RWPE2 (cell line): Measurements from ENCODE around the gene PDE3B.
"Not testable (repeated sequence)": the region's sequence is repeated elsewhere in the genome, so short reads cannot be mapped to it uniquely, and the experiment has no call there.

Experiments used
- ATAC-seq: fragments of 200-7000 bp; cut with Tn5 transposase; 3 replicates; pipeline ENCODE4 v1.9.1; 2021; ENCODE audit warnings: low read depth
- DNase-seq: peaks from one replicate; pipeline ENCODE4 v3.0.0-alpha.2; 2020; ENCODE audit warnings: low spot score
- H3K27ac ChIP-seq: fragments of 450-650 bp; 2 replicates; pipeline ENCODE4 v1.5.1; 2017; ENCODE audit warnings: mild to moderate bottlenecking; ENCODE audit not compliant: poor library complexity, severe bottlenecking
- H3K27me3 ChIP-seq: fragments of 250-450 bp; sonication (Bioruptor Pico); 2 replicates; pipeline ENCODE4 v1.5.1; 2021; ENCODE audit warnings: mild to moderate bottlenecking, moderate library complexity; ENCODE audit not compliant: insufficient read depth, poor library complexity, severe bottlenecking
- H3K36me3 ChIP-seq: fragments of 250-450 bp; sonication (Bioruptor Pico); 2 replicates; pipeline ENCODE4 v1.5.1; 2020; ENCODE audit warnings: low read depth, mild to moderate bottlenecking, moderate library complexity
- H3K4me1 ChIP-seq: fragments of 250-450 bp; sonication (Bioruptor Pico); 2 replicates; pipeline ENCODE4 v1.5.1; 2021; ENCODE audit warnings: mild to moderate bottlenecking, moderate library complexity; ENCODE audit not compliant: insufficient read depth, poor library complexity, severe bottlenecking
- H3K4me3 ChIP-seq: fragments of 250-450 bp; sonication (Bioruptor Pico); 2 replicates; pipeline ENCODE4 v1.5.1; 2021; ENCODE audit warnings: mild to moderate bottlenecking, moderate library complexity; ENCODE audit not compliant: severe bottlenecking
- H3K9me3 ChIP-seq: fragments of 250-450 bp; sonication (Bioruptor Pico); 2 replicates; pipeline ENCODE4 v1.5.1; 2021; ENCODE audit warnings: mild to moderate bottlenecking, moderate library complexity; ENCODE audit not compliant: severe bottlenecking
- CTCF ChIP-seq: fragments of 450-650 bp; IDR thresholded peaks from one replicate; pipeline ENCODE4 v1.5.1; 2017; ENCODE audit warnings: mild to moderate bottlenecking, moderate library complexity; ENCODE audit not compliant: poor library complexity, severe bottlenecking

PDE3B gene

GRCh38 chr11:14742849-14743559, 99.4 kb downstream of the PDE3B start:
- TF ChIP-seq CTCF = no peak

GRCh38 chr11:14743667-14744066, 100.1 kb downstream of the PDE3B start:
- H3K4me3 ChIP-seq, ATAC-seq, H3K27ac ChIP-seq, H3K4me1 ChIP-seq, DNase-seq, H3K36me3 ChIP-seq, H3K27me3 ChIP-seq, H3K9me3 ChIP-seq: not testable (repeated sequence)

More at GRCh38 chr11:14742849-14743559, 99.4 kb downstream of the PDE3B start:
- Histone ChIP-seq H3K27me3 (no peaks in the 10 kb centered on the region), H3K27ac (no peak overlapping the region), H3K4me1 (no peaks in the 10 kb centered on the region), H3K4me3 (no peak overlapping the region), H3K9me3 (no peaks in the 10 kb centered on the region), H3K36me3 (no peaks in the 10 kb centered on the region)
- no peak for DNase-seq
- no peak for ATAC-seq

- no peaks in the 10 kb centered on the region for H3K36me3 ChIP-seq
- DNase-seq (no peak), ATAC-seq (no peak)
- H3K9me3 ChIP-seq = no peaks in the 10 kb centered on the region
- no peaks in the 10 kb centered on the region for H3K27me3 ChIP-seq
- no peak for TF ChIP-seq CTCF
- H3K4me3 ChIP-seq = no peak overlapping the region
- H3K27ac ChIP-seq = no peak overlapping the region
- H3K4me1 ChIP-seq = no peaks in the 10 kb centered on the region
Observed at GRCh38 chr11:14746857-14747395, 103.3 kb downstream of the PDE3B start.

- no peak for TF ChIP-seq CTCF
- Histone ChIP-seq H3K4me1 (no peaks in the 10 kb centered on the region), H3K4me3 (no peak overlapping the region), H3K36me3 (no peaks in the 10 kb centered on the region), H3K9me3 (no peaks in the 10 kb centered on the region), H3K27me3 (peaks cover 5% of the 10 kb centered on the region), H3K27ac (no peak overlapping the region)
- ATAC-seq = no peak
- no peak for DNase-seq
Observed at GRCh38 chr11:14748090-14748489, 104.5 kb downstream of the PDE3B start.

- no peaks in the 10 kb centered on the region for H3K9me3 ChIP-seq
- ATAC-seq (no peak), DNase-seq (no peak)
- TF ChIP-seq CTCF = no peak
- H3K27ac ChIP-seq = no peak overlapping the region
- H3K36me3 ChIP-seq = no peaks in the 10 kb centered on the region
- no peak overlapping the region for H3K4me3 ChIP-seq
- H3K27me3 ChIP-seq = peaks cover 12% of the 10 kb centered on the region
- H3K4me1 ChIP-seq = no peaks in the 10 kb centered on the region
Observed at GRCh38 chr11:14750911-14751310, 107.3 kb downstream of the PDE3B start.
